Measurements from ENCODE around the gene TES. TPM values are rescaled to one million over a fixed set of nuclear protein-coding genes. Genes with fewer than 3 reads are reported as not detected.

Gene TES
- total and polyA plus RNA-seq, 9 of the 15 experiments (the other 6 are each of a cell fraction or from before 2014, with no cell fraction given): 20.7 to 61.6 (median 53.8) TPM

- TF ChIP-seq, protein P1, sequence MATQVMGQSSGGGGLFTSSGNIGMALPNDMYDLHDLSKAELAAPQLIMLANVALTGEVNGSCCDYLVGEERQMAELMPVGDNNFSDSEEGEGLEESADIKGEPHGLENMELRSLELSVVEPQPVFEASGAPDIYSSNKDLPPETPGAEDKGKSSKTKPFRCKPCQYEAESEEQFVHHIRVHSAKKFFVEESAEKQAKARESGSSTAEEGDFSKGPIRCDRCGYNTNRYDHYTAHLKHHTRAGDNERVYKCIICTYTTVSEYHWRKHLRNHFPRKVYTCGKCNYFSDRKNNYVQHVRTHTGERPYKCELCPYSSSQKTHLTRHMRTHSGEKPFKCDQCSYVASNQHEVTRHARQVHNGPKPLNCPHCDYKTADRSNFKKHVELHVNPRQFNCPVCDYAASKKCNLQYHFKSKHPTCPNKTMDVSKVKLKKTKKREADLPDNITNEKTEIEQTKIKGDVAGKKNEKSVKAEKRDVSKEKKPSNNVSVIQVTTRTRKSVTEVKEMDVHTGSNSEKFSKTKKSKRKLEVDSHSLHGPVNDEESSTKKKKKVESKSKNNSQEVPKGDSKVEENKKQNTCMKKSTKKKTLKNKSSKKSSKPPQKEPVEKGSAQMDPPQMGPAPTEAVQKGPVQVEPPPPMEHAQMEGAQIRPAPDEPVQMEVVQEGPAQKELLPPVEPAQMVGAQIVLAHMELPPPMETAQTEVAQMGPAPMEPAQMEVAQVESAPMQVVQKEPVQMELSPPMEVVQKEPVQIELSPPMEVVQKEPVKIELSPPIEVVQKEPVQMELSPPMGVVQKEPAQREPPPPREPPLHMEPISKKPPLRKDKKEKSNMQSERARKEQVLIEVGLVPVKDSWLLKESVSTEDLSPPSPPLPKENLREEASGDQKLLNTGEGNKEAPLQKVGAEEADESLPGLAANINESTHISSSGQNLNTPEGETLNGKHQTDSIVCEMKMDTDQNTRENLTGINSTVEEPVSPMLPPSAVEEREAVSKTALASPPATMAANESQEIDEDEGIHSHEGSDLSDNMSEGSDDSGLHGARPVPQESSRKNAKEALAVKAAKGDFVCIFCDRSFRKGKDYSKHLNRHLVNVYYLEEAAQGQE (IDR thresholded peaks at IDR 0.05; ENCODE audit: borderline replicate concordance): no peak
- TF ChIP-seq, protein P1 (CRISPR knock-in tag; IDR thresholded peaks at IDR 0.05; ENCODE audit: low read depth): peak; percentile 77; the same call in 1 of the 2 replicates
- peak; percentile 1 for TF ChIP-seq SMAD1 (IDR thresholded peaks at IDR 0.05; ENCODE audit: low read depth, low read length, partially characterized antibody)
- no peak for TF ChIP-seq ZFP30 (CRISPR knock-in tag; IDR thresholded peaks at IDR 0.05; ENCODE audit: borderline replicate concordance)
- TF ChIP-seq FOS (IDR thresholded peaks at IDR 0.05; ENCODE audit: extremely low read depth, insufficient read length): peak; percentile 80
- TF ChIP-seq ZNF134 (CRISPR knock-in tag; conservative IDR thresholded peaks at IDR 0.05): no peak
- TF ChIP-seq ZSCAN32 (CRISPR knock-in tag; IDR thresholded peaks at IDR 0.05): peak; percentile 56
- TF ChIP-seq, protein P2, sequence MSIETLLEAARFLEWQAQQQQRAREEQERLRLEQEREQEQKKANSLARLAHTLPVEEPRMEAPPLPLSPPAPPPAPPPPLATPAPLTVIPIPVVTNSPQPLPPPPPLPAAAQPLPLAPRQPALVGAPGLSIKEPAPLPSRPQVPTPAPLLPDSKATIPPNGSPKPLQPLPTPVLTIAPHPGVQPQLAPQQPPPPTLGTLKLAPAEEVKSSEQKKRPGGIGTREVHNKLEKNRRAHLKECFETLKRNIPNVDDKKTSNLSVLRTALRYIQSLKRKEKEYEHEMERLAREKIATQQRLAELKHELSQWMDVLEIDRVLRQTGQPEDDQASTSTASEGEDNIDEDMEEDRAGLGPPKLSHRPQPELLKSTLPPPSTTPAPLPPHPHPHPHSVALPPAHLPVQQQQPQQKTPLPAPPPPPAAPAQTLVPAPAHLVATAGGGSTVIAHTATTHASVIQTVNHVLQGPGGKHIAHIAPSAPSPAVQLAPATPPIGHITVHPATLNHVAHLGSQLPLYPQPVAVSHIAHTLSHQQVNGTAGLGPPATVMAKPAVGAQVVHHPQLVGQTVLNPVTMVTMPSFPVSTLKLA (conservative IDR thresholded peaks at IDR 0.05): peak in 1 of 2 experiments; percentile 15; a peak in 1 of 4 replicates
- peak; percentile 22; the same call in 1 of the 2 replicates for TF ChIP-seq ARID4B (CRISPR knock-in tag; IDR thresholded peaks at IDR 0.05)
- TF ChIP-seq KDM2B (CRISPR knock-in tag; IDR thresholded peaks at IDR 0.05): peak; percentile 97
- peak; percentile 1 to 84; a peak in 2 of 4 replicates for TF ChIP-seq MAZ (CRISPR knock-in tag; conservative IDR thresholded peaks at IDR 0.05 in 1 of 2, IDR thresholded peaks at IDR 0.05 in 1 of 2)
- no peak for TF ChIP-seq RAD51 (IDR thresholded peaks at IDR 0.05; ENCODE audit: borderline replicate concordance, low read depth)
- peak; percentile 99 for TF ChIP-seq POLR2G (IDR thresholded peaks at IDR 0.05; ENCODE audit: low read depth, low read length)
These were observed at the start of gene TES (continued) for GRCh38 chr7:116210345-116211005.

All from K562 (cell line).